SK-N-SH (cell line): ENCODE measurements around the gene FGF9.

Experiments used
- CTCF ChIP-seq: fragments of 200-600 bp; sonication (generic); IDR thresholded peaks from 2 replicates; pipeline ENCODE4 v1.6.1; 2017; ENCODE audit warnings: antibody characterized with exemption, mild to moderate bottlenecking, moderate library complexity
- JUND ChIP-seq: IDR thresholded peaks from 2 replicates; pipeline ENCODE4 v1.4.0; 2012
- POLR2AphosphoS5 ChIP-seq: IDR thresholded peaks from 2 replicates; pipeline ENCODE4 v1.6.1; 2012; ENCODE audit warnings: low read depth, low read length
- TAF1 ChIP-seq: IDR thresholded peaks from 2 replicates; pipeline ENCODE4 v1.6.1; 2012; ENCODE audit warnings: low read depth, mild to moderate bottlenecking, low read length, moderate library complexity, borderline replicate concordance
- USF1 ChIP-seq: IDR thresholded peaks from 2 replicates; pipeline ENCODE4 v1.4.0; 2012; ENCODE audit warnings: low read depth, borderline replicate concordance
- ZBTB33 ChIP-seq: IDR thresholded peaks from 2 replicates; pipeline ENCODE4 v1.4.0; 2012; ENCODE audit warnings: low read depth, borderline replicate concordance
- TF ChIP-seq, protein P1 (sequence below): IDR thresholded peaks from 2 replicates; pipeline ENCODE4 v1.4.0; 2012; ENCODE audit warnings: low read depth
- TF ChIP-seq, protein P2 (sequence below): IDR thresholded peaks from 2 replicates; pipeline ENCODE4 v1.6.1; 2012; ENCODE audit warnings: mild to moderate bottlenecking, low read depth, low read length, moderate library complexity

DNA sequence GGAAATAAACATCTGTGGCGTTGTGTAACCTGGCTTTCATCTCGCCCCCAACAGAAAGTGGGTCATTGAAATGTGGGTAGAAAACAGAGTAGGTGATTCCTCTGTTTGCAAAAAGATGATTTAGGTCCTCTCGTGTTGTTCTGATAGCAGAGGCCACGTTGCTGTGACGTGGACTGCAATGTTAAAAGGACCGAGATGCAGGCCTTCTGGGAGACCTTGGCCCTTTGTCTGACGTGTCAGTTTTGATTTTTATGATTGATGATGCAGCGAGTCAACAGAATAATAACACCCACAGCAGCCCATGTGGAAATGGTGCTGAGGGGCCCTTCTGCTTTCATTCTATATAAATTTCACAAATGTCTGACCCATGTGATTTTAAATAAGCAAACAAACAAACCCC, 68.9 kb downstream of the FGF9 start:
- TF ChIP-seq JUND (no peak), CTCF (no peak), ZBTB33 (no peak), TAF1 (no peak), USF1 (no peak), POLR2AphosphoS5 (no peak)
- TF ChIP-seq, protein P1, sequence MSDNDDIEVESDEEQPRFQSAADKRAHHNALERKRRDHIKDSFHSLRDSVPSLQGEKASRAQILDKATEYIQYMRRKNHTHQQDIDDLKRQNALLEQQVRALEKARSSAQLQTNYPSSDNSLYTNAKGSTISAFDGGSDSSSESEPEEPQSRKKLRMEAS: no peak
- TF ChIP-seq, protein P2, sequence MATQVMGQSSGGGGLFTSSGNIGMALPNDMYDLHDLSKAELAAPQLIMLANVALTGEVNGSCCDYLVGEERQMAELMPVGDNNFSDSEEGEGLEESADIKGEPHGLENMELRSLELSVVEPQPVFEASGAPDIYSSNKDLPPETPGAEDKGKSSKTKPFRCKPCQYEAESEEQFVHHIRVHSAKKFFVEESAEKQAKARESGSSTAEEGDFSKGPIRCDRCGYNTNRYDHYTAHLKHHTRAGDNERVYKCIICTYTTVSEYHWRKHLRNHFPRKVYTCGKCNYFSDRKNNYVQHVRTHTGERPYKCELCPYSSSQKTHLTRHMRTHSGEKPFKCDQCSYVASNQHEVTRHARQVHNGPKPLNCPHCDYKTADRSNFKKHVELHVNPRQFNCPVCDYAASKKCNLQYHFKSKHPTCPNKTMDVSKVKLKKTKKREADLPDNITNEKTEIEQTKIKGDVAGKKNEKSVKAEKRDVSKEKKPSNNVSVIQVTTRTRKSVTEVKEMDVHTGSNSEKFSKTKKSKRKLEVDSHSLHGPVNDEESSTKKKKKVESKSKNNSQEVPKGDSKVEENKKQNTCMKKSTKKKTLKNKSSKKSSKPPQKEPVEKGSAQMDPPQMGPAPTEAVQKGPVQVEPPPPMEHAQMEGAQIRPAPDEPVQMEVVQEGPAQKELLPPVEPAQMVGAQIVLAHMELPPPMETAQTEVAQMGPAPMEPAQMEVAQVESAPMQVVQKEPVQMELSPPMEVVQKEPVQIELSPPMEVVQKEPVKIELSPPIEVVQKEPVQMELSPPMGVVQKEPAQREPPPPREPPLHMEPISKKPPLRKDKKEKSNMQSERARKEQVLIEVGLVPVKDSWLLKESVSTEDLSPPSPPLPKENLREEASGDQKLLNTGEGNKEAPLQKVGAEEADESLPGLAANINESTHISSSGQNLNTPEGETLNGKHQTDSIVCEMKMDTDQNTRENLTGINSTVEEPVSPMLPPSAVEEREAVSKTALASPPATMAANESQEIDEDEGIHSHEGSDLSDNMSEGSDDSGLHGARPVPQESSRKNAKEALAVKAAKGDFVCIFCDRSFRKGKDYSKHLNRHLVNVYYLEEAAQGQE: no peak
